MCF 10A (cell line): ENCODE measurements around the gene POU2F3. TPM values are rescaled to one million over a fixed set of nuclear protein-coding genes. Genes with fewer than 3 reads are reported as not detected.
A peak's percentile ranks its signal among the peaks of the same experiment; 100 is the strongest.

Source experiments
- BruUV-seq: library from RNA; stranded (reverse); fragments of 400-500 nt; replicated peaks from 2 replicates; lab custom pipeline; 2021; lab: Mats Ljungman, UMichigan
- CTCF ChIA-PET: fragments of 300-600 bp; sonication (Branson Sonifier 250); formaldehyde crosslinking; extraction: SDS; loops from one replicate; lab custom pipeline; 2021; ENCODE audit warnings: antibody characterized with exemption, inconsistent platforms; lab: Yijun Ruan, JAX
- POLR2A ChIA-PET: fragments of 300-600, 350-650 bp; sonication (Branson Sonifier 250); formaldehyde crosslinking; extraction: SDS; loops from one replicate; lab custom pipeline; 2020; ENCODE audit warnings: antibody characterized with exemption, inconsistent platforms; lab: Yijun Ruan, JAX
- DNase-seq: peaks from one replicate; pipeline ENCODE4 v3.0.0-alpha.2; 2018; ENCODE audit not compliant: unreplicated experiment
- H3K27ac Mint-ChIP-seq: one replicate; pipeline ENCODE4 v1.8.0; 2022; ENCODE audit warnings: mild to moderate bottlenecking, low read depth, mixed read lengths; ENCODE audit not compliant: unreplicated experiment
- H3K27me3 Mint-ChIP-seq: one replicate; pipeline ENCODE4 v1.8.0; 2022; ENCODE audit warnings: mixed read lengths; ENCODE audit not compliant: insufficient read depth, unreplicated experiment
- H3K36me3 Mint-ChIP-seq: one replicate; pipeline ENCODE4 v1.8.0; 2022; ENCODE audit warnings: mild to moderate bottlenecking, moderate library complexity, mixed read lengths; ENCODE audit not compliant: insufficient read depth, unreplicated experiment
- H3K4me1 Mint-ChIP-seq: one replicate; pipeline ENCODE4 v1.8.0; 2022; ENCODE audit warnings: mixed read lengths; ENCODE audit not compliant: insufficient read depth, unreplicated experiment
- H3K4me3 Mint-ChIP-seq: one replicate; pipeline ENCODE4 v1.8.0; 2022; ENCODE audit warnings: mild to moderate bottlenecking, moderate library complexity, mixed read lengths; ENCODE audit not compliant: unreplicated experiment
- H3K9me3 Mint-ChIP-seq: one replicate; pipeline ENCODE4 v1.8.0; 2022; ENCODE audit warnings: mixed read lengths; ENCODE audit not compliant: unreplicated experiment
- CTCF ChIP-seq: fragments of 200-600 bp; IDR thresholded peaks from one replicate; pipeline ENCODE4 v1.8.0; 2022; ENCODE audit warnings: antibody characterized with exemption, mild to moderate bottlenecking; ENCODE audit not compliant: unreplicated experiment
- intact Hi-C: fragments of 100-400 bp; cut with micrococcal nuclease; formaldehyde crosslinking; loops from 2 replicates; pipeline ENCODE4 v1.14.1; 2022
- total RNA-seq: library from RNA; stranded (reverse); gene quantifications from 2 replicates; pipeline ENCODE4 v1.2.3, GENCODE V29; 2022

POU2F3 gene
- total RNA-seq, 1 experiment from 2014 or later = not detected

DNA sequence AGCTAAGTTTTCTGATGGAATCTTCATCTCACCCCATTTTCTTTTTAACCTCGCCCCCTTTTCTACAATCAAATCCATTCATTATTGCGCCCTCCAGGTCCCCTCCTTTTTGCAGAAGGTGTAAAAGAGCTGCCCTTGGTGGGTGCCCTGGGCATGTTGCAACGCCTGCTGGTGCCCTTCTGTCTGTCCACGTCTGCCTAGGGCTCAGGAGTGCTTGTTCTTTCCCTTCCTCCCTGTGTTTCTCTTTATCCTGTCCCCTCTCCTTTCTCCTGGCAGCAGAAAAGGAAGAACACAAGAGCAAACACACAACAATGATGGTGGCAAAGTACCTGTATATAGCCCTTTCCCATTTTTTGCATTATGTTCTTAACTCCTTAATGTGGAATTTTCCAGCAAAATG, 79.0 kb downstream of the POU2F3 start:
- ChIA-PET CTCF (interaction anchor here (0.7 to 2.0 kb wide), 2 partner anchors 16 to 151 kb away, joined by 3 to 8 read pairs; no protein-coding TSS in a partner anchor), POLR2A (interaction anchor here (0.5 to 1.4 kb wide), 3 partner anchors 12 to 621 kb away, joined by 3 read pairs; no protein-coding TSS in a partner anchor)
- no peak for DNase-seq
- Mint-ChIP-seq H3K36me3 (no peaks in the 10 kb centered on the region), H3K27ac (no peak overlapping the region), H3K4me3 (no peak overlapping the region), H3K4me1 (peaks cover 24% of the 10 kb centered on the region), H3K27me3 (no peaks in the 10 kb centered on the region), H3K9me3 (no peaks in the 10 kb centered on the region)
- TF ChIP-seq CTCF = no peak
- BruUV-seq = no TSS peak
- intact Hi-C loops = no loop called here

DNA sequence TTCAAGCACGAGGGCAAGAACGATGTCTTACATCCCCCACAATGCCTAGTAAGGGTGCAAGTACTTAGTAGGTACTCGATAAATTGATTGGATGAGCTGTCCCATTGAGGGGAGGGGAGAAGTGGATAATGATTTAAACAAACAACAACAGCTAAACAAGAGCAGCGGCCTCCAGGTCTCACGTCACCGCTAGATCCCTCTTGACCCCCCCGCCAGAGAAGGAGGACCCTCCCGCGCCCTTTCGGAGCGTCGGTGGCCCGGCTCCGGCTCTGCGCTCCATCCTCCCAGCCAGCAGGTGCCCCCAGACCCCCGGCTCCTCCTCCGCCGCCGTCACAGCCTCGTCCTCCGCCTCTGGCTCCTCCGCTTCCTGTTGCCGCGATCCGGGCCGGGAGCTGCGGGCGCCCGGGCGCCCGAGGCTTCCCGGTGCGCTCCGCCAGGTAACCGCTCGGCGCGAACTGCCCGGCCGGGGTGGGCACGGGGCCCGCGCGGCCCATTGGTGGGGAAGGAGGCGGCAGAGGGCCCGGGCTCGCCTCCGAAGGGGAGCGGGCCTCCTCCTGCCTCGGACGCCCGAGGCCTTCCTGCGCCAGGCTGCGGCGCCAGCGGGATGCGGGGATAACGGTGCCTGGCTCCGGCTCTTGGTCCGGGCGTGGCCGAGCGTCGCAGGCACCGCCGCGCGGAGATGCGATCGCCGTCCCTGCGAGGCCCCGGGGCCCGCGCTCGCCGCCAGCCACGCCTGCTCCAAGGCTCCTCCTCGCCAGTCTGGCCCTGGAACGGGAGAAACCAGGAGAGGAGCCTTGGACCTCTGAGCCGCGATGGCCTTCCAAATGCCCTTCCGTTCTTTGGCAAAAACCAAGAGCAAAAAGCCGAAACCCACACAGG, 85.2 kb downstream of the POU2F3 start, which contains the start of gene TLCD5:
Gene TLCD5, plus strand, starts transcription at position 368 of the 879 bp plus-strand sequence. CDS start 2,143 bp downstream, outside the sequence.
- H3K36me3 Mint-ChIP-seq = peaks cover 6% of the 10 kb centered on the region
- intact Hi-C loops = loop anchor here (1.0 kb wide), 1 partner anchor 19 kb away; no protein-coding TSS in a partner anchor
- peaks cover 13% of the 10 kb centered on the region for H3K4me1 Mint-ChIP-seq
- ChIA-PET POLR2A (interaction anchor here (0.7 to 2.9 kb wide), 8 partner anchors 10 to 1046 kb away, joined by 3 to 13 read pairs (median 3); partner anchors contain the start of gene ARHGEF12), CTCF (interaction anchor here (0.6 to 0.8 kb wide), 6 partner anchors 12 to 1903 kb away, joined by 3 to 5 read pairs (median 3); no protein-coding TSS in a partner anchor)
- no peaks in the 10 kb centered on the region for H3K9me3 Mint-ChIP-seq
- TF ChIP-seq CTCF = no peak
- H3K27ac Mint-ChIP-seq = peak within 1 kb of the TSS; percentile 60
- H3K27me3 Mint-ChIP-seq = no peaks in the 10 kb centered on the region
- DNase-seq = peak; percentile 55
- peak within 1 kb of the TSS; percentile 73 for H3K4me3 Mint-ChIP-seq
- no TSS peak for BruUV-seq

- H3K36me3 Mint-ChIP-seq = peaks cover 9% of the 10 kb centered on the region
- H3K4me3 Mint-ChIP-seq = peak overlapping the region; percentile 73
- no peak for TF ChIP-seq CTCF
- ChIA-PET CTCF (interaction anchor here (0.8 to 1.2 kb wide), 4 partner anchors 13 to 89 kb away, joined by 3 to 5 read pairs (median 4); no protein-coding TSS in a partner anchor), POLR2A (interaction anchor here (0.7 to 2.9 kb wide), 10 partner anchors 9 to 1045 kb away, joined by 3 to 14 read pairs (median 3); partner anchors contain the start of gene ARHGEF12)
- no peak for DNase-seq
- H3K27ac Mint-ChIP-seq = peak overlapping the region; percentile 60
- BruUV-seq = no TSS peak
- peaks cover 20% of the 10 kb centered on the region for H3K4me1 Mint-ChIP-seq
- intact Hi-C loops = no loop called here
- H3K9me3 Mint-ChIP-seq = no peaks in the 10 kb centered on the region
- no peaks in the 10 kb centered on the region for H3K27me3 Mint-ChIP-seq
These were observed 86.3 kb downstream of the POU2F3 start for GRCh38 chr11:120326228-120326627.

- POLR2A ChIA-PET = interaction anchor here (0.8 to 2.9 kb wide), 7 partner anchors 9 to 105 kb away, joined by 3 to 14 read pairs (median 4); partner anchors contain the start of gene ARHGEF12
These were observed 86.9 kb downstream of the POU2F3 start for GRCh38 chr11:120326845-120327281.

More at GRCh38 chr11:120326845-120327281, 86.9 kb downstream of the POU2F3 start:
- Mint-ChIP-seq H3K36me3 (peaks cover 9% of the 10 kb centered on the region), H3K4me3 (peak overlapping the region; percentile 73), H3K27me3 (no peaks in the 10 kb centered on the region), H3K9me3 (no peaks in the 10 kb centered on the region), H3K27ac (no peak overlapping the region), H3K4me1 (peaks cover 26% of the 10 kb centered on the region)
- no peak for TF ChIP-seq CTCF
- intact Hi-C loops = no loop called here
- DNase-seq = no peak
- CTCF ChIA-PET = interaction anchor here (0.8 to 1.2 kb wide), 4 partner anchors 13 to 90 kb away, joined by 3 to 5 read pairs (median 4); no protein-coding TSS in a partner anchor
- no TSS peak for BruUV-seq
